K562 (cell line): Measurements from ENCODE around the gene IRF6. TPM values are rescaled to one million over a fixed set of nuclear protein-coding genes. Genes with fewer than 3 reads are reported as not detected.

Source experiments
- ATAC-seq: fragments of 200-7000 bp; cut with Tn5 transposase; 3 replicates; pipeline ENCODE4 v1.9.1; 2020; ENCODE audit warnings: moderate library complexity
- BruUV-seq: library from RNA; stranded (reverse); fragments of 400-500 nt; replicated peaks from 2 replicates; lab custom pipeline; 2021; lab: Mats Ljungman, UMichigan
- CTCF ChIA-PET: fragments of 300-600 bp; formaldehyde crosslinking; extraction: SDS; loops from one replicate; lab custom pipeline; 2021; ENCODE audit warnings: low intra/inter-chr PET ratio; lab: Yijun Ruan, JAX
- POLR2A ChIA-PET: fragments of 300-600, 350-650 bp; sonication (Branson Sonifier 250); formaldehyde crosslinking; extraction: SDS; loops from one replicate; lab custom pipeline; 2021; ENCODE audit warnings: antibody characterized with exemption, inconsistent platforms; lab: Yijun Ruan, JAX
- DNase-seq, 4 experiments: peaks; one replicate each; pipeline versions ENCODE4 v3.0.0 to v3.0.0-alpha.2; 2011 to 2018; ENCODE audit warnings: low spot score in 3 of 4, mixed read lengths in 3 of 4; ENCODE audit errors: extremely low read depth in 1 of 4
- FAIRE-seq: peaks from 2 replicates; lab custom pipeline; 2011; peaks lifted over from hg19 to GRCh38; lab: Jason Lieb, UNC
- H2AFZ ChIP-seq: 2 replicates; pipeline ENCODE4 v1.6.0; 2011; ENCODE audit warnings: low read depth, low read length, control low read depth, inconsistent platforms
- H3K27ac ChIP-seq: fragments of 200-600 bp; 3 replicates; pipeline ENCODE4 v1.8.0; 2011; ENCODE audit warnings: low read depth, mild to moderate bottlenecking, control low read depth, inconsistent platforms, low read length, moderate library complexity, mixed read lengths; ENCODE audit errors: extremely low read depth
- H3K27me3 ChIP-seq, 2 experiments: fragments of 300-600 bp in 1 of 2; 2 replicates in 1 of 2; 3 replicates in 1 of 2; pipeline versions ENCODE4 v1.6.0 to v1.8.0; 2011; ENCODE audit warnings: inconsistent platforms in 2 of 2, low read length in 2 of 2, mild to moderate bottlenecking in 1 of 2, mixed read lengths in 1 of 2, moderate library complexity in 1 of 2; ENCODE audit not compliant: control insufficient read depth in 2 of 2, insufficient read depth in 2 of 2
- H3K36me3 ChIP-seq: fragments of 300-600 bp; 3 replicates; pipeline ENCODE4 v1.8.0; 2011; ENCODE audit warnings: mild to moderate bottlenecking, low read length, inconsistent platforms; ENCODE audit not compliant: control insufficient read depth, insufficient read depth
- H3K4me1 ChIP-seq, 2 experiments: fragments of 200-600 bp in 1 of 2; replicated peaks in 1 of 2; 2 replicates in 1 of 2; 3 replicates in 1 of 2; pipeline versions ENCODE4 v1.5.1 to v1.8.0; 2011; ENCODE audit warnings: inconsistent platforms in 2 of 2, low read length in 2 of 2, mild to moderate bottlenecking in 1 of 2, mixed read lengths in 1 of 2, moderate library complexity in 1 of 2; ENCODE audit not compliant: control insufficient read depth in 2 of 2, insufficient read depth in 2 of 2
- H3K4me2 ChIP-seq: 2 replicates; pipeline ENCODE4 v1.6.1; 2011; ENCODE audit warnings: low read length, control low read depth, inconsistent platforms, mixed read lengths; ENCODE audit not compliant: insufficient read depth
- H3K4me3 ChIP-seq: fragments of 200-600 bp; sonication (generic), shearing (Covaris generic); 2 replicates; pipeline ENCODE4 v1.5.1; 2016; ENCODE audit warnings: control low read depth, inconsistent platforms
- H3K79me2 ChIP-seq: fragments of 200-600 bp; 3 replicates; pipeline ENCODE4 v1.8.0; 2011; ENCODE audit warnings: low read length, inconsistent platforms; ENCODE audit not compliant: control insufficient read depth, insufficient read depth
- H3K9ac ChIP-seq, 2 experiments: 2 replicates each; pipeline versions ENCODE4 v1.6.0 to v1.6.1; 2011; ENCODE audit warnings: low read depth in 2 of 2, low read length in 2 of 2, control low read depth in 1 of 2, inconsistent platforms in 1 of 2, mild to moderate bottlenecking in 1 of 2, mixed read lengths in 1 of 2; ENCODE audit not compliant: insufficient read depth in 1 of 2
- H3K9me1 ChIP-seq: one replicate; pipeline ENCODE4 v1.6.0; 2011; ENCODE audit warnings: inconsistent platforms, mild to moderate bottlenecking, low read length, moderate library complexity; ENCODE audit not compliant: control insufficient read depth, insufficient read depth
- H3K9me3 ChIP-seq: replicated peaks from 2 replicates; pipeline ENCODE4 v1.5.1; 2011; ENCODE audit warnings: low read depth, low read length, inconsistent platforms; ENCODE audit not compliant: control insufficient read depth, insufficient read depth
- H4K20me1 ChIP-seq: replicated peaks from 2 replicates; pipeline ENCODE4 v1.6.1; 2011; ENCODE audit warnings: low read length, inconsistent platforms, mixed read lengths; ENCODE audit not compliant: control insufficient read depth, insufficient read depth
- CBX8 ChIP-seq: fragments of 200-600 bp; sonication (generic); IDR thresholded peaks from 2 replicates; pipeline ENCODE4 v1.6.1; 2012; ENCODE audit warnings: borderline replicate concordance, mixed run types, low read depth, mild to moderate bottlenecking, moderate library complexity, mixed read lengths, low read length, control low read depth, inconsistent platforms; ENCODE audit not compliant: poor library complexity, severe bottlenecking; ENCODE audit errors: extremely low read depth
- CHD2 ChIP-seq: IDR thresholded peaks from 2 replicates; pipeline ENCODE4 v1.6.1; 2011; ENCODE audit warnings: low read depth, low read length
- DPF2 ChIP-seq: fragments of 450-650 bp; IDR thresholded peaks from 2 replicates; pipeline ENCODE4 v1.6.1; 2016
- ETV1 ChIP-seq: fragments of 450-650 bp; conservative IDR thresholded peaks from 2 replicates; pipeline ENCODE4 v1.6.1; 2016; ENCODE audit warnings: missing genetic modification characterization, control low read depth, low read depth, missing compliant biosample characterization
- HDAC3 ChIP-seq: fragments of 450-650 bp; IDR thresholded peaks from 2 replicates; pipeline ENCODE4 v1.6.1; 2018; ENCODE audit warnings: borderline replicate concordance, mild to moderate bottlenecking, moderate library complexity; ENCODE audit not compliant: partially characterized antibody
- HMG20B ChIP-seq: fragments of 250-450 bp; sonication (Bioruptor Pico); IDR thresholded peaks from 2 replicates; pipeline ENCODE4 v1.5.0; 2021; ENCODE audit warnings: mild to moderate bottlenecking
- HNRNPH1 ChIP-seq: fragments of 200-400 bp; formaldehyde crosslinking; optimal IDR thresholded peaks from 2 replicates; pipeline ENCODE3; 2017; ENCODE audit warnings: low read depth, mild to moderate bottlenecking, low read length, moderate library complexity
- PHF20 ChIP-seq: fragments of 450-650 bp; IDR thresholded peaks from 2 replicates; pipeline ENCODE4 v1.6.1; 2018; ENCODE audit not compliant: partially characterized antibody
- RBM15 ChIP-seq: fragments of 200-400 bp; formaldehyde crosslinking; IDR thresholded peaks from 2 replicates; pipeline ENCODE4 v1.6.1; 2018; ENCODE audit warnings: mild to moderate bottlenecking, low read length, moderate library complexity; ENCODE audit not compliant: insufficient read depth
- RBM34 ChIP-seq: fragments of 200-400 bp; formaldehyde crosslinking; IDR thresholded peaks from 2 replicates; pipeline ENCODE4 v1.6.1; 2018; ENCODE audit warnings: low read length, borderline replicate concordance; ENCODE audit not compliant: insufficient read depth
- RCOR1 ChIP-seq, 2 experiments: IDR thresholded peaks; 2 replicates each; pipeline ENCODE4 v1.6.1; 2012; ENCODE audit warnings: low read depth in 2 of 2, low read length in 2 of 2, borderline replicate concordance in 1 of 2, improper control_type of control experiment in 1 of 2
- TAF1 ChIP-seq: IDR thresholded peaks from 2 replicates; pipeline ENCODE4 v1.6.1; 2011; ENCODE audit warnings: mild to moderate bottlenecking, low read length, moderate library complexity; ENCODE audit not compliant: insufficient read depth, control insufficient read depth, severe bottlenecking; ENCODE audit errors: extremely low read depth
- ZNF184 ChIP-seq: sonication (generic); formaldehyde crosslinking; IDR thresholded peaks from 2 replicates; pipeline ENCODE4 v1.5.0; 2020; ENCODE audit warnings: missing genetic modification reagents
- ZNF518B ChIP-seq: fragments of 250-450 bp; sonication (Bioruptor Pico); IDR thresholded peaks from 2 replicates; pipeline ENCODE4 v1.5.0; 2021; ENCODE audit warnings: mild to moderate bottlenecking, moderate library complexity
- ZNF780A ChIP-seq: fragments of 250-450 bp; sonication (Bioruptor Pico); IDR thresholded peaks from 2 replicates; pipeline ENCODE4 v1.5.0; 2021; ENCODE audit warnings: mild to moderate bottlenecking
- WGBS: fragments of 100-300 bp; shearing (Covaris generic); methylation state at CpG from one replicate; pipeline ENCODE4 v1.1.6; 2016; ENCODE audit warnings: low coverage, mixed read lengths; ENCODE audit not compliant: insufficient coverage; ENCODE audit errors: missing lambda C conversion rate; 5-methylcytosine and 5-hydroxymethylcytosine counted together
- in situ Hi-C: fragments of 300-500 bp; cut with MboI; formaldehyde crosslinking; loops from 4 replicates; pipeline ENCODE4 v1.15.0; 2018; ENCODE audit warnings: inconsistent platforms, mixed read lengths
- intact Hi-C: fragments of 100-400 bp; cut with micrococcal nuclease; formaldehyde crosslinking; loops from 2 replicates; pipeline ENCODE4 v1.14.2; 2022
- polyA plus RNA-seq, 8 experiments: library from polyadenylated mRNA; depleted of rRNA in 4 of 8; stranded (reverse) in 5 of 8; unstranded in 3 of 8; fragments of >200 nt; fragmentation: Nextera tagmentation in 2 of 8; fragmentation: Illumina TruSeq in 1 of 8; extraction: Ambion mirVana in 2 of 8; extraction: Trizol in 1 of 8; gene quantifications; 2 replicates each; pipeline versions ENCODE4 v1.2.1 to v1.2.3, GENCODE V29; 2011 to 2014; ENCODE audit warnings: inconsistent platforms in 1 of 8, missing spikeins in 1 of 8
- total RNA-seq, 7 experiments: library from RNA; depleted of rRNA in 6 of 7; stranded (reverse); fragments of >200 nt in 6 of 7; fragmentation: Illumina TruSeq in 2 of 7; extraction: Trizol in 2 of 7; gene quantifications; 2 replicates each; pipeline versions ENCODE4 v1.2.1 to v1.2.3, GENCODE V29; 2011 to 2021; ENCODE audit warnings: low replicate concordance in 1 of 7

IRF6 gene
- total and polyA plus RNA-seq, 9 of the 15 experiments (the other 6 are each of a cell fraction or from before 2014, with no cell fraction given) = 0.03 to 0.65 (median 0.17) TPM

GRCh38 chr1:209758400-209758799 is 47.5 kb downstream of the IRF6 start:
- H3K79me2 ChIP-seq = no peaks in the 10 kb centered on the region
- H3K27me3 ChIP-seq = peaks cover 18 to 52% of the 10 kb centered on the region in 2 experiments
- in situ Hi-C loops = no loop called here
- H3K4me2 ChIP-seq = no peak overlapping the region
- H3K9ac ChIP-seq = no peak overlapping the region
- TF ChIP-seq RCOR1 (IDR thresholded peaks at IDR 0.05; ENCODE audit: borderline replicate concordance in 1 of 2, low read depth in 2 of 2, low read length in 2 of 2) (no peak), CBX8 (no peak), HDAC3 (no peak), RBM34 (no peak), ZNF184 (CRISPR knock-in tag) (no peak), TAF1 (no peak), HNRNPH1 (no peak), ZNF518B (CRISPR knock-in tag) (no peak), CHD2 (no peak), ZNF780A (CRISPR knock-in tag) (no peak), PHF20 (no peak), HMG20B (CRISPR knock-in tag) (no peak), DPF2 (no peak), RBM15 (no peak), ETV1 (tag) (no peak)
- TF ChIP-seq, all 486 proteins: peak for 0
- DNase-seq (no peak), FAIRE-seq (no peak), ATAC-seq (no peak)
- Histone ChIP-seq H3K4me1 (no peaks in the 10 kb centered on the region), H4K20me1 (0 out of 2 replicates have a peak, but pooled peaks cover 8% of the 10 kb centered on the region), H3K36me3 (no peaks in the 10 kb centered on the region), H3K4me3 (no peak overlapping the region), H3K9me3 (no peaks in the 10 kb centered on the region), H3K9me1 (no peaks in the 10 kb centered on the region), H2AFZ (no peak overlapping the region), H3K27ac (no peak overlapping the region)
- POLR2A ChIA-PET = interaction anchor here (1.3 to 1.5 kb wide), 2 partner anchors 10 to 21 kb away, joined by 6 to 8 read pairs; no protein-coding TSS in a partner anchor
- WGBS = 0% methylated on average over 2 of the region's 3 CpGs
- BruUV-seq = no TSS peak
- intact Hi-C loops = no loop called here
- CTCF ChIA-PET = no interaction called here
